Measurements from ENCODE around the gene INPP5D.

INPP5D gene

GRCh38 chr2:233032551-233033320 is 27.4 kb upstream of the INPP5D start, which contains the start of gene NEU2:
NEU2 (plus strand) TSS chr2:233032672; CDS start chr2:233032672, 0 bp downstream.
- TF ChIP-seq CTCF (IDR thresholded peaks at IDR 0.05; ENCODE audit: low read length) (no peak), EZH2 (IDR thresholded peaks at IDR 0.05; ENCODE audit: borderline replicate concordance, low read length) (no peak)
- Histone ChIP-seq H3K27ac (ENCODE audit: low read depth, low read length, poor library complexity, severe bottlenecking) (no peak within 1 kb of the TSS), H3F3A (ENCODE audit: insufficient read depth, low read length) (no peaks in the 10 kb centered on the region), H2AFZ (ENCODE audit: low read length) (no peak within 1 kb of the TSS), H3K9ac (ENCODE audit: low read length) (no peak within 1 kb of the TSS), H3K9me2 (ENCODE audit: low read depth, low read length) (no peaks in the 10 kb centered on the region), H4K20me1 (ENCODE audit: insufficient read depth, low read length) (no peaks in the 10 kb centered on the region), H3K36me3 (ENCODE audit: insufficient read depth, low read length) (no peaks in the 10 kb centered on the region), H3K4me1 (ENCODE audit: insufficient read depth, low read length, severe bottlenecking) (no peaks in the 10 kb centered on the region), H3K27me3 (ENCODE audit: insufficient read depth, low read length) (peaks cover 9% of the 10 kb centered on the region; the same call in 1 of the 2 replicates), H3K79me2 (ENCODE audit: insufficient read depth, low read length) (no peaks in the 10 kb centered on the region), H3K4me2 (ENCODE audit: low read length) (no peak within 1 kb of the TSS), H3K4me3 (ENCODE audit: low read depth, low read length, poor library complexity, severe bottlenecking) (no peak within 1 kb of the TSS), H3K9me3 (ENCODE audit: low read length) (peaks cover 3% of the 10 kb centered on the region; the same call in 1 of the 2 replicates)

DNA sequence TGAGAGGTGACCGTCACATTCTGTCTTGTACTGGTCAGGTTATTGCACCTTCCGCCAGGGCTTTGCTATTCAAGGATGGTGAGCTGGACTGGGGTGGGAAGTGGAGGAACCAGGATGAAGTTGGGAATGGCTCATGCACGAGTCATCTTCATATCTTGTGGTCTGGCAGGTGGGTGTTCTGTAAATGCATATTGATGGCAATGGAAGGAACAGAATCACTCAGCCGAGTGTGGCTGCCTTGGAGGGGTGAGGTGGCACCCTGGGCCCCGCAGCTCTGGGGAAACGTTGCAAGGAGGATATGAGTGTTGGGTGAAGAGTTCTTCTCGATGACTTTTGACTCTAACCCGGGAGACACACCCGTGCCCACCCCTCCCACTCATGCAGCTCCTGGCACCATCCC is 26.5 kb upstream of the INPP5D start:
- Histone ChIP-seq H3K27me3 (ENCODE audit: insufficient read depth, low read length) (peaks cover 6% of the 10 kb centered on the region; the same call in 1 of the 2 replicates), H3K4me2 (ENCODE audit: low read length) (no peak overlapping the region), H3F3A (ENCODE audit: insufficient read depth, low read length) (no peaks in the 10 kb centered on the region), H3K79me2 (ENCODE audit: insufficient read depth, low read length) (no peaks in the 10 kb centered on the region), H3K4me3 (ENCODE audit: low read depth, low read length, poor library complexity, severe bottlenecking) (no peak overlapping the region), H3K36me3 (ENCODE audit: insufficient read depth, low read length) (no peaks in the 10 kb centered on the region), H3K4me1 (ENCODE audit: insufficient read depth, low read length, severe bottlenecking) (no peaks in the 10 kb centered on the region), H3K9me3 (ENCODE audit: low read length) (peaks cover 3% of the 10 kb centered on the region; the same call in 1 of the 2 replicates), H4K20me1 (ENCODE audit: insufficient read depth, low read length) (no peaks in the 10 kb centered on the region), H3K9ac (ENCODE audit: low read length) (no peak overlapping the region), H2AFZ (ENCODE audit: low read length) (no peak overlapping the region), H3K27ac (ENCODE audit: low read depth, low read length, poor library complexity, severe bottlenecking) (no peak overlapping the region), H3K9me2 (ENCODE audit: low read depth, low read length) (no peaks in the 10 kb centered on the region)
- TF ChIP-seq EZH2 (IDR thresholded peaks at IDR 0.05; ENCODE audit: borderline replicate concordance, low read length) (no peak), CTCF (IDR thresholded peaks at IDR 0.05; ENCODE audit: low read length) (no peak)

- Histone ChIP-seq H3K9me2 (ENCODE audit: low read depth, low read length) (no peaks in the 10 kb centered on the region), H2AFZ (ENCODE audit: low read length) (no peak overlapping the region), H3K4me2 (ENCODE audit: low read length) (no peak overlapping the region), H3K79me2 (ENCODE audit: insufficient read depth, low read length) (no peaks in the 10 kb centered on the region), H3K27ac (ENCODE audit: low read depth, low read length, poor library complexity, severe bottlenecking) (no peak overlapping the region), H3F3A (ENCODE audit: insufficient read depth, low read length) (no peaks in the 10 kb centered on the region), H4K20me1 (ENCODE audit: insufficient read depth, low read length) (no peaks in the 10 kb centered on the region), H3K36me3 (ENCODE audit: insufficient read depth, low read length) (no peaks in the 10 kb centered on the region), H3K9me3 (ENCODE audit: low read length) (peaks cover 3% of the 10 kb centered on the region; the same call in 1 of the 2 replicates), H3K4me3 (ENCODE audit: low read depth, low read length, poor library complexity, severe bottlenecking) (no peak overlapping the region), H3K27me3 (ENCODE audit: insufficient read depth, low read length) (peaks cover 6% of the 10 kb centered on the region; the same call in 1 of the 2 replicates), H3K4me1 (ENCODE audit: insufficient read depth, low read length, severe bottlenecking) (no peaks in the 10 kb centered on the region), H3K9ac (ENCODE audit: low read length) (no peak overlapping the region)
- TF ChIP-seq EZH2 (IDR thresholded peaks at IDR 0.05; ENCODE audit: borderline replicate concordance, low read length) (no peak), CTCF (IDR thresholded peaks at IDR 0.05; ENCODE audit: low read length) (no peak)
Measured at GRCh38 chr2:233034091-233034882, 25.9 kb upstream of the INPP5D start.

All from OCI-LY1 (cell line).